Prostate gland (tissue), 2 donors: ENCODE measurements around the gene ZNF324. TPM values are rescaled to one million over a fixed set of nuclear protein-coding genes. Genes with fewer than 3 reads are reported as not detected.
"Not testable (repeated sequence)": the region's sequence is repeated elsewhere in the genome, so short reads cannot be mapped to it uniquely, and the experiment has no call there.

ENCODE experiments used
- DNase-seq: peaks from one replicate; pipeline ENCODE4 v3.0.0-alpha.2; 2019; ENCODE audit warnings: low spot score
- H3K27ac ChIP-seq, 2 donors: fragments of 200-600 bp; sonication (generic); 2 replicates each; pipeline ENCODE4 v1.5.1; 2017 to 2019
- H3K27me3 ChIP-seq: fragments of 200-600 bp; sonication (generic); replicated peaks from 2 replicates; pipeline ENCODE4 v1.5.1; 2019; ENCODE audit not compliant: insufficient read depth
- H3K36me3 ChIP-seq, 2 donors: fragments of 200-600 bp; sonication (generic); 1 replicate in 1 of 2; 2 replicates in 1 of 2; pipeline versions ENCODE4 v1.5.1 to v1.8.1; 2017 to 2019
- H3K4me1 ChIP-seq: fragments of 200-600 bp; sonication (generic); replicated peaks from 2 replicates; pipeline ENCODE4 v1.5.1; 2019
- H3K4me3 ChIP-seq, 2 donors: fragments of 200-600 bp; sonication (generic); 2 replicates each; pipeline ENCODE4 v1.5.1; 2017 to 2019
- H3K9me3 ChIP-seq: fragments of 200-600 bp; sonication (generic); 2 replicates; pipeline ENCODE4 v1.5.1; 2017
- POLR2A ChIP-seq: fragments of 450-650 bp; IDR thresholded peaks from one replicate; pipeline ENCODE4 v1.6.1; 2016; ENCODE audit warnings: antibody characterized with exemption, mild to moderate bottlenecking
- POLR2AphosphoS5 ChIP-seq: sonication (generic); formaldehyde crosslinking; IDR thresholded peaks from one replicate; pipeline ENCODE4 v1.6.1; 2017; ENCODE audit warnings: antibody characterized with exemption
- WGBS: methylation state at CpG from one replicate; pipeline ENCODE4 v1.1.5; 2018; 5-methylcytosine and 5-hydroxymethylcytosine counted together
- intact Hi-C: fragments of 100-400 bp; cut with DNase I; formaldehyde crosslinking; loops from one replicate; pipeline ENCODE4 v1.14.2; 2022
- total RNA-seq, 2 donors: library from RNA; depleted of rRNA; stranded (reverse); fragments of >200 nt; gene quantifications; one replicate each; pipeline ENCODE4 v1.1.0, GENCODE V29; 2016
- TF ChIP-seq, protein P1 (sequence below), 4 experiments: fragments of 200-600 bp in 2 of 4; fragments of 450-650 bp in 2 of 4; sonication (generic) in 2 of 4; IDR thresholded peaks; 1 replicate in 3 of 4; 2 replicates in 1 of 4; pipeline ENCODE4 v1.5.1; 2016 to 2019; ENCODE audit warnings: antibody characterized with exemption in 4 of 4, mild to moderate bottlenecking in 2 of 4, moderate library complexity in 2 of 4

The ZNF324 gene
- total RNA-seq, 2 donors from 2014 or later: 22.9 to 27.1 TPM

DNA sequence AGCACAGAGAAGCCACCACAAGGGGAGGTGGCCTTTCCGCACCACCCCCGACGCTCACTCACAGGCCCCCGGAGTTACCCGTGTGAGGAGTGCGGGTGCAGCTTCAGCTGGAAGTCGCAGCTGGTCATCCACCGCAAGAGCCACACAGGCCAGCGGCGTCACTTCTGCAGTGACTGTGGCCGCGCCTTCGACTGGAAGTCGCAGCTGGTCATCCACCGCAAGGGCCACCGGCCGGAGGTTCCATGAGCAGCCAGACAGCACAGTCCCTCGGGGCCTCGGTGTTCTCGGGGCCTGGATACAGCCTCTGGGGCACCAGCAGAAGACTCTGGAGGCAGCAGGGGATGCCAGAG, 13.6 kb downstream of the ZNF324 start:
- H3K9me3 ChIP-seq: no peaks in the 10 kb centered on the region
- H3K27ac ChIP-seq: no peak overlapping the region
- DNase-seq: no peak
- H3K36me3 ChIP-seq: no peaks in the 10 kb centered on the region
- intact Hi-C loops: no loop called here
- TF ChIP-seq, protein P1, sequence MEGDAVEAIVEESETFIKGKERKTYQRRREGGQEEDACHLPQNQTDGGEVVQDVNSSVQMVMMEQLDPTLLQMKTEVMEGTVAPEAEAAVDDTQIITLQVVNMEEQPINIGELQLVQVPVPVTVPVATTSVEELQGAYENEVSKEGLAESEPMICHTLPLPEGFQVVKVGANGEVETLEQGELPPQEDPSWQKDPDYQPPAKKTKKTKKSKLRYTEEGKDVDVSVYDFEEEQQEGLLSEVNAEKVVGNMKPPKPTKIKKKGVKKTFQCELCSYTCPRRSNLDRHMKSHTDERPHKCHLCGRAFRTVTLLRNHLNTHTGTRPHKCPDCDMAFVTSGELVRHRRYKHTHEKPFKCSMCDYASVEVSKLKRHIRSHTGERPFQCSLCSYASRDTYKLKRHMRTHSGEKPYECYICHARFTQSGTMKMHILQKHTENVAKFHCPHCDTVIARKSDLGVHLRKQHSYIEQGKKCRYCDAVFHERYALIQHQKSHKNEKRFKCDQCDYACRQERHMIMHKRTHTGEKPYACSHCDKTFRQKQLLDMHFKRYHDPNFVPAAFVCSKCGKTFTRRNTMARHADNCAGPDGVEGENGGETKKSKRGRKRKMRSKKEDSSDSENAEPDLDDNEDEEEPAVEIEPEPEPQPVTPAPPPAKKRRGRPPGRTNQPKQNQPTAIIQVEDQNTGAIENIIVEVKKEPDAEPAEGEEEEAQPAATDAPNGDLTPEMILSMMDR (IDR thresholded peaks at IDR 0.05): no peak
- TF ChIP-seq POLR2A (no peak), POLR2AphosphoS5 (no peak)
- H3K4me3 ChIP-seq: no peak overlapping the region
- 92% methylated on average over 17 of the region's 20 CpGs for WGBS
- peaks cover 11% of the 10 kb centered on the region for H3K4me1 ChIP-seq
- no peaks in the 10 kb centered on the region for H3K27me3 ChIP-seq

DNA sequence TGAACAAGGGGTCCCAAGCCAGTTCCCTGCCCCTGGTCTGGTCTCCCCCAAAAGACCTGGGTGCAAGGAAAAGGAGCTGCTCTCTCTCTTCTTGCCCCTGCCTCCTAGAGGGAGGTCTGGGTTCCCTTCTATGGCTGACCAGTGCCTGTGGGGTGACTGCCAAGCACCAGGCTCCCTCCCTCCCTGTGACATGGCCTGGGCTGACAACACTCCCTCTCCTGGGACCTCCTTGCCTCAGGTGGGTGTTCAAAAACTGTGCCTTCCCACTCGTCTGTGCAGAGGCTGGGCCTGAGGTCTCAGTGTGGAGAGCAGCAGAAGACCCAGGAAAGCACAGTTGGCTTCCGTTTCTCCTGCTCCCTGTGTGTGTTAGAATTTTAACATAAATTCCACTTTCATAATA, 14.0 kb downstream of the ZNF324 start:
- no peaks in the 10 kb centered on the region for H3K36me3 ChIP-seq
- WGBS: 76% methylated on average over 2 of the region's 2 CpGs
- TF ChIP-seq POLR2A: no peak
- no peak for TF ChIP-seq POLR2AphosphoS5
- TF ChIP-seq, protein P1 (IDR thresholded peaks at IDR 0.05): no peak
- no peaks in the 10 kb centered on the region for H3K9me3 ChIP-seq
- peaks cover 11% of the 10 kb centered on the region for H3K4me1 ChIP-seq
- no peak for DNase-seq
- intact Hi-C loops: no loop called here
- H3K27ac ChIP-seq: no peak overlapping the region
- H3K27me3 ChIP-seq: no peaks in the 10 kb centered on the region
- no peak overlapping the region for H3K4me3 ChIP-seq

DNA sequence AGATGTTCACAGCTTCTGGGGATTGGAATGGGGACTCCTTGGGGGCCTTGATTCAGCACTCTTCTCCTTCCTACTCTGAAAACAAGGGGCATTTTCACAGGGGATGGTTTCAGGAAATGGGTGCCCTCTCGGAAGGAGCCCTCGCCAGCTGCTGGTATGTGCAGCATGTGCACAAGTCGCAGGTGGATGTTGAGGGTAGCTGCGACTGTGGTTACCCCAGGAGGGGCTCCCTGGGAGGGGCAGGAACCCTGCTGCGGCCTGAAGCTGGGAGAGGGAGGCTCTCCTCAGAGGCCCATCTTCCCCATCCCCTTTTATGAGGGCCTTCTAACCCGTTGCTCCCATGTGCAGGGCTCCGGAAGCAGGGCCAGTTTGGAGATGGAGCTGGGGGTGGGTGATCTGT, 15.5 kb downstream of the ZNF324 start:
- no peak for DNase-seq
- no peak overlapping the region for H3K27ac ChIP-seq
- no peak overlapping the region for H3K4me3 ChIP-seq
- peaks cover 3% of the 10 kb centered on the region for H3K4me1 ChIP-seq
- 81% methylated on average over 7 of the region's 7 CpGs for WGBS
- no peaks in the 10 kb centered on the region for H3K36me3 ChIP-seq
- intact Hi-C loops: no loop called here
- H3K27me3 ChIP-seq: no peaks in the 10 kb centered on the region
- TF ChIP-seq, protein P1 (IDR thresholded peaks at IDR 0.05): no peak
- TF ChIP-seq POLR2AphosphoS5 (no peak), POLR2A (no peak)
- no peaks in the 10 kb centered on the region for H3K9me3 ChIP-seq

DNA sequence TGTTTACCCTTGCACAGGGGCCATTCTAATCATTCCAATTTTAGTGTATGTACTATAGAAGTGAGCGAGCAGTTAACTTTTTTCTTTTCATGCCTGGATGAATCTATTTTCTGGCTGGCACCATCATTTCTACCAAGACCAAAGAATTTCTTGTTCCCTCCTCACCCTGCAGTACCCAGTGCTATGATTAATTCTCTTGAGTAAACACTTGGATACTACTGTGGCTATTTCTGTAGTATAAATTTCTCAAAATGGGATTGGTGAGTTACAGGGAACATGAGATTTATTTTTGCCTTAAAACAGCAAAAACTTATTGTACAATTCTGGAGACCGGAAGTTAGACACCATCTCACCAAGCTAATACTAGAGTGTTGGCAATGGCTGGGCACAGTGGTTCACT, 16.9 kb downstream of the ZNF324 start:
- H3K27me3 ChIP-seq: no peaks in the 10 kb centered on the region
- WGBS: 82% methylated on average over 2 of the region's 2 CpGs
- no peaks in the 10 kb centered on the region for H3K4me1 ChIP-seq

DNA sequence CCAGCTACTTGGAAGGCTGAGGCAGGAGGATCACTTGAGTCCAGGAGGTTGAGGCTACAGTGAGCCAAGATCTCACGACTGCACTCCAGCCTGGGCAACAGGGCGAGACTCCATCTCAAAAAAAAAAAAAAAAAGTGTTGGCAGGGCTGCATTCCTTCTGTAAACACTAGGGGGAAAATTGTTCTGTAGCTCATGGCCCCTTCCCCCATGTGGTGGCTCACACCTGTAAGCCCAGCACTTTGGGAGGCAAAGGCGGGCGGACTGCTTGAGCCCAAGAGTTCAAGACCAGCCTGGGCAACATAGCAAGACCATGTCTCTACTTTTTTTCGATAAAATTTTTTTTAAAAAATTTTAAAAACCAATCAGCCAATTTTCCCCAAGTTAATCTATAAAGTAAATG, 17.5 kb downstream of the ZNF324 start:
- H3K9me3 ChIP-seq, H3K27me3 ChIP-seq, H3K36me3 ChIP-seq, H3K4me1 ChIP-seq, intact Hi-C loops, DNase-seq, H3K27ac ChIP-seq, H3K4me3 ChIP-seq: not testable (repeated sequence)
- 91% methylated on average over 5 of the region's 5 CpGs for whole genome bisulfite sequencing

More for the DNA sequence above, 16.9 kb downstream of the ZNF324 start:
- H3K9me3 ChIP-seq: no peaks in the 10 kb centered on the region
- no peaks in the 10 kb centered on the region for H3K36me3 ChIP-seq
- H3K27ac ChIP-seq: no peak overlapping the region
- no peak for DNase-seq
- no peak overlapping the region for H3K4me3 ChIP-seq
- TF ChIP-seq POLR2AphosphoS5: no peak
- TF ChIP-seq POLR2A: no peak
- intact Hi-C loops: no loop called here

DNA sequence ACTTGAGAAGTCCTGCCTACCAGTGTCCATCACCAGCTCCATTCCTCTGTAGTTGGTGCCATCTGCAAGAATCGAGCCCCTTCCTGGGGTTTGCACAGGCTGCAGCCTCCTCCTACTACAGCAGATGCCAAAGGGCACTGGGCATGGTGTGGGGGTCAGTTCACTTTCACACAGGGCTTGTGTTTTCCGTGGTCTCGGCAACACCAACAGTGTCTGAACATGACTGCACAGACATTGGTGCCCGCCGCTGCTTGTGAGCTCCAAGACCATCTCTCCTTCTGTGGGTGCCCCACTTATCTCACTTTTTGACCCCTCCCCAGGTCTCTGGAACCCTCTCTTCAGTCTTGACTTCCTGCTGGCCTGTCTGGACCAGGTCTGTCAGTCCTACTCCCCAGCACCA, 24.5 kb downstream of the ZNF324 start:
- intact Hi-C loops: no loop called here
- TF ChIP-seq, protein P1 (IDR thresholded peaks at IDR 0.05): no peak
- TF ChIP-seq POLR2AphosphoS5: no peak
- no peak for TF ChIP-seq POLR2A
- no peak overlapping the region for H3K27ac ChIP-seq
- H3K4me1 ChIP-seq: no peaks in the 10 kb centered on the region
- 83% methylated on average over 5 of the region's 5 CpGs for WGBS
- DNase-seq: no peak
- no peaks in the 10 kb centered on the region for H3K9me3 ChIP-seq
- no peaks in the 10 kb centered on the region for H3K27me3 ChIP-seq
- H3K4me3 ChIP-seq: no peak overlapping the region
- no peaks in the 10 kb centered on the region for H3K36me3 ChIP-seq
